ENCODE results near the gene C1QTNF6. TPM values are rescaled to one million over a fixed set of nuclear protein-coding genes. Genes with fewer than 3 reads are reported as not detected.

Gene C1QTNF6
- total RNA-seq, 2 donors from 2014 or later: 9.3 to 16.7 TPM

DNA sequence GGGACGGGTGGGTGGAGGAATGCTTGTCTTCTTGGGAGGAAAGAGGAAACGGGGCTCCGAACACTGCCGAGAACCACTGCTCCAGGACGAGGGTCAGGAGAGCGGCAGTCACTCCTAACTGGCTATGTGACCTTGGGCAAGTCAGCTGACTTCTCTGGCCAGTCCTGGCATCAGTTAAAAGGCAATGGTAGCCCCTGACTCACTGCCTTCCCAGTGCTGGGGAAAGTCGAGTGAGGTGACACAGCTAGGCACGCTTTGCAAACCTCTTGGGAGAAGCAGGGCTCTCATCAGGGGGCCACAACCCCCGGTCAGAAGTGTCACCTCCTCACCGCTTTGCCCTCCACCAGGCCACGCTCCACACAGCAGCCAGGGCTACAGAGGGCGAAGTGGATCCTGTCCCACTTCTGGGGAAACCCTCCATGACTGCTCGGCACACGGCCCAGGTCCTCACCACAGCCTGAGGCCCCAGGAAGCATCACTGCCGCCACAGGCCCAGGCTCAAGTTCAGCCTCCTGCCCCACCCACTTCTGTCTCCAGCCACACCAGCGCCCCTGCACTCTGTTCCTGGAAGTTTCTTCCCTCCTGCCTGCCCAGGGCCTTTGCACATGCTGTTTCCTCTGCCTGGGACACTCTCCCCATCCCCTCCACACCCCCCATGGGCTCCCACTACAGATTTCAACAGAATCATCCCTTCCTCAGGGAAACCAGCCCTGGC lies 54.6 kb downstream of the C1QTNF6 start:
- Histone ChIP-seq H3K9me3 (no peaks in the 10 kb centered on the region), H3K4me3 (no peak overlapping the region), H3K27me3 (no peaks in the 10 kb centered on the region), H3K4me1 (no peaks in the 10 kb centered on the region), H3K9ac (ENCODE audit: low read depth in 2 of 2, low read length in 2 of 2) (no peak overlapping the region), H3K27ac (no peak overlapping the region), H3K36me3 (no peaks in the 10 kb centered on the region)
- intact Hi-C loops (cut with DNase I): no loop called here
- no peak for DNase-seq
- TF ChIP-seq, protein P1, sequence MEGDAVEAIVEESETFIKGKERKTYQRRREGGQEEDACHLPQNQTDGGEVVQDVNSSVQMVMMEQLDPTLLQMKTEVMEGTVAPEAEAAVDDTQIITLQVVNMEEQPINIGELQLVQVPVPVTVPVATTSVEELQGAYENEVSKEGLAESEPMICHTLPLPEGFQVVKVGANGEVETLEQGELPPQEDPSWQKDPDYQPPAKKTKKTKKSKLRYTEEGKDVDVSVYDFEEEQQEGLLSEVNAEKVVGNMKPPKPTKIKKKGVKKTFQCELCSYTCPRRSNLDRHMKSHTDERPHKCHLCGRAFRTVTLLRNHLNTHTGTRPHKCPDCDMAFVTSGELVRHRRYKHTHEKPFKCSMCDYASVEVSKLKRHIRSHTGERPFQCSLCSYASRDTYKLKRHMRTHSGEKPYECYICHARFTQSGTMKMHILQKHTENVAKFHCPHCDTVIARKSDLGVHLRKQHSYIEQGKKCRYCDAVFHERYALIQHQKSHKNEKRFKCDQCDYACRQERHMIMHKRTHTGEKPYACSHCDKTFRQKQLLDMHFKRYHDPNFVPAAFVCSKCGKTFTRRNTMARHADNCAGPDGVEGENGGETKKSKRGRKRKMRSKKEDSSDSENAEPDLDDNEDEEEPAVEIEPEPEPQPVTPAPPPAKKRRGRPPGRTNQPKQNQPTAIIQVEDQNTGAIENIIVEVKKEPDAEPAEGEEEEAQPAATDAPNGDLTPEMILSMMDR (IDR thresholded peaks at IDR 0.05): no peak

DNA sequence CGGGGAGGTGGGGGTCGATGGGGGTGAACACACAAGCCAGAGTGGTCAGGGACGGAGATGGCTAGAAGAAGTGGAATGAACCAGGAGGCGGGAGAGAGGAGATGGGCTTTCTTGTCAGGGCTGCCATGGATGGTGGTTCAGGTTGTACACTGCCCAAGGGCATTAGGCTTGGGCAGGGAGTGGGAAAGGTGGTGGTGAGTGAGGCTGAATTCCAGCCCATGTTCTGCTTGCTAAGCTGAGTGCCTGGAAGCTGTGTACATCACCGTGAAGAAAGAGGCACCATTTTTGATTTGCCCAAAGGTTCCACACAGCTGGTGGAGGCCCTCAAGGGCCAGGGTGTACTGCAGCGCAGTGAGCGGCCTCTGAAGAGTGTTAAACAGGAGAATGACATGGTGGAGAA lies 55.3 kb downstream of the C1QTNF6 start:
- no peaks in the 10 kb centered on the region for H3K9me3 ChIP-seq
- no peaks in the 10 kb centered on the region for H3K36me3 ChIP-seq
- TF ChIP-seq, protein P1 (IDR thresholded peaks at IDR 0.05): no peak
- H3K27me3 ChIP-seq: no peaks in the 10 kb centered on the region
- intact Hi-C loops (cut with DNase I): no loop called here
- DNase-seq: no peak
- H3K27ac ChIP-seq: no peak overlapping the region
- no peak overlapping the region for H3K9ac ChIP-seq (ENCODE audit: low read depth in 2 of 2, low read length in 2 of 2)
- H3K4me1 ChIP-seq: no peaks in the 10 kb centered on the region
- H3K4me3 ChIP-seq: no peak overlapping the region

Other genes with a start within 250 kb of the C1QTNF6 start
- 100 to 1,000 TPM; 410 to 474 TPM for gene TST, start 168.8 kb downstream of the C1QTNF6 start, total RNA-seq
- gene MPST, start 168.5 kb downstream of the C1QTNF6 start, total RNA-seq: 100 to 1,000 TPM; 217 to 259 TPM
- gene KCTD17, start 136.5 kb downstream of the C1QTNF6 start, total RNA-seq: 10 to 100 TPM; 25.4 to 39.9 TPM
- 1 to 10 TPM in 1 of 2 donors, under 1 TPM in 1; 0.10 to 1.5 TPM for gene TMPRSS6, start 78.5 kb downstream of the C1QTNF6 start, total RNA-seq
- gene IL2RB, start 38.3 kb downstream of the C1QTNF6 start, total RNA-seq: 1 to 10 TPM; 2.0 to 2.7 TPM
- under 1 TPM in 1 of 2 donors, not detected in 1; 0.12 TPM for gene SSTR3, start 24.2 kb upstream of the C1QTNF6 start, total RNA-seq
- 10 to 100 TPM; 27.4 to 27.6 TPM for gene RAC2, start 56.0 kb upstream of the C1QTNF6 start, total RNA-seq
- 1 to 10 TPM; 3.0 to 7.4 TPM for gene CYTH4, start 94.3 kb upstream of the C1QTNF6 start, total RNA-seq
- gene ELFN2, start 239.2 kb upstream of the C1QTNF6 start, total RNA-seq: under 1 TPM; 0.07 to 0.21 TPM